ENCODE data around the gene ZIC2.

DNA sequence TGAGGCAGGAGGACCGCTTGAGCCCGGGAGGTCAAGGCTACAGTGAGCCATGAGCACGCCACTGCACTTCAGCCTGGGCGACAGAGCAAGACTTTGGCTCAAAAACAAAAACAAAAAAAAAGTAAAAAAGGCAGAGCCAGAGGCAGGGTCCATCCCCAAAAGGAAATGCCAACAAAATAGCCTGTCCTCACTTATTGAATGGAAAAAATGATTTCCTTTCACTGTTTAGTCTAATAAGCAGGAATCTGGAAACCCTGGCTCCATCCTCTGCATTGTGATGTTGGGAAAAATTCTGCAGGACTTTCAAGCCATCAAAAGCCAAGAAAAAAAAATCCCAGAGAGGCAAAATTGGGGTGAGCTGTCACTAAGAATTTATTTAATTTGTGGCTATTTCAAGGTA, 33.2 kb upstream of the ZIC2 start:
- TF ChIP-seq POLR2A (IDR thresholded peaks at IDR 0.05; ENCODE audit: extremely low read depth, insufficient read length) (no peak), MYC (IDR thresholded peaks at IDR 0.05; ENCODE audit: low read depth, low read length) (no peak)
- TF ChIP-seq, protein P1, sequence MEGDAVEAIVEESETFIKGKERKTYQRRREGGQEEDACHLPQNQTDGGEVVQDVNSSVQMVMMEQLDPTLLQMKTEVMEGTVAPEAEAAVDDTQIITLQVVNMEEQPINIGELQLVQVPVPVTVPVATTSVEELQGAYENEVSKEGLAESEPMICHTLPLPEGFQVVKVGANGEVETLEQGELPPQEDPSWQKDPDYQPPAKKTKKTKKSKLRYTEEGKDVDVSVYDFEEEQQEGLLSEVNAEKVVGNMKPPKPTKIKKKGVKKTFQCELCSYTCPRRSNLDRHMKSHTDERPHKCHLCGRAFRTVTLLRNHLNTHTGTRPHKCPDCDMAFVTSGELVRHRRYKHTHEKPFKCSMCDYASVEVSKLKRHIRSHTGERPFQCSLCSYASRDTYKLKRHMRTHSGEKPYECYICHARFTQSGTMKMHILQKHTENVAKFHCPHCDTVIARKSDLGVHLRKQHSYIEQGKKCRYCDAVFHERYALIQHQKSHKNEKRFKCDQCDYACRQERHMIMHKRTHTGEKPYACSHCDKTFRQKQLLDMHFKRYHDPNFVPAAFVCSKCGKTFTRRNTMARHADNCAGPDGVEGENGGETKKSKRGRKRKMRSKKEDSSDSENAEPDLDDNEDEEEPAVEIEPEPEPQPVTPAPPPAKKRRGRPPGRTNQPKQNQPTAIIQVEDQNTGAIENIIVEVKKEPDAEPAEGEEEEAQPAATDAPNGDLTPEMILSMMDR (IDR thresholded peaks at IDR 0.05; ENCODE audit: low read depth, low read length), result no peak
- TF ChIP-seq, protein P2, sequence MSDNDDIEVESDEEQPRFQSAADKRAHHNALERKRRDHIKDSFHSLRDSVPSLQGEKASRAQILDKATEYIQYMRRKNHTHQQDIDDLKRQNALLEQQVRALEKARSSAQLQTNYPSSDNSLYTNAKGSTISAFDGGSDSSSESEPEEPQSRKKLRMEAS (IDR thresholded peaks at IDR 0.05; ENCODE audit: low read depth, low read length), result no peak

Measured in NB4 (cell line).